CD4-positive, alpha-beta T cell treated with Interleukin-15 for 1 hour (primary cell): Measurements from ENCODE around the gene SULF2.
"Not testable (repeated sequence)": the region's sequence is repeated elsewhere in the genome, so short reads cannot be mapped to it uniquely, and the experiment has no call there.

ENCODE experiments used
- DNase-seq: peaks from one replicate; pipeline ENCODE4 v3.0.0-alpha.2; 2020

SULF2 gene

GRCh38 chr20:47804224-47804825 lies 19.0 kb upstream of the SULF2 start:
- not testable (repeated sequence) for DNase-seq

GRCh38 chr20:47802975-47803374 lies 17.7 kb upstream of the SULF2 start:
- DNase-seq, result no peak

GRCh38 chr20:47802226-47802920 lies 17.1 kb upstream of the SULF2 start:
- DNase-seq, result no peak

DNA sequence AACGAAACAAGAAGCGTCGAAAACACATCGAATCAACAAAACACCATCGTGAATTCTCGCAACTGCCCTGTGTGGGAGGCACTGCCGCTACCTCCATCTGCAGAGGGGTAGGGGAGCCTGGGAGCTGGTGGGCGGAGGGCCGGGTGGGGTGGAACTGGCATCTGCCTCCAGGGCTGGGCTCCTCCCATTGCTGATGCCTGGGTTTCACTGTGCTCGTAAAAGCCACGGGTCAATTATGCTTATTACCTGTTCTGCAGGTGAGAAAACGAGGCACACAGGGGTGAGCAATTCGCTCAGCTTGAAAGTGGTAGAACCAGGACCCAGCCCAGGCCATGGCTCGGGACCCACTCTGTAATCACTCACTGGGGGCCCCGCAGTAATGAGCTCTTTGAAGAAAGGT lies 16.5 kb upstream of the SULF2 start:
- DNase-seq, result no peak

- no peak for DNase-seq
Measured at GRCh38 chr20:47801079-47801478, 15.8 kb upstream of the SULF2 start.

- DNase-seq, result no peak
Measured at GRCh38 chr20:47800623-47801022, 15.3 kb upstream of the SULF2 start.

DNA sequence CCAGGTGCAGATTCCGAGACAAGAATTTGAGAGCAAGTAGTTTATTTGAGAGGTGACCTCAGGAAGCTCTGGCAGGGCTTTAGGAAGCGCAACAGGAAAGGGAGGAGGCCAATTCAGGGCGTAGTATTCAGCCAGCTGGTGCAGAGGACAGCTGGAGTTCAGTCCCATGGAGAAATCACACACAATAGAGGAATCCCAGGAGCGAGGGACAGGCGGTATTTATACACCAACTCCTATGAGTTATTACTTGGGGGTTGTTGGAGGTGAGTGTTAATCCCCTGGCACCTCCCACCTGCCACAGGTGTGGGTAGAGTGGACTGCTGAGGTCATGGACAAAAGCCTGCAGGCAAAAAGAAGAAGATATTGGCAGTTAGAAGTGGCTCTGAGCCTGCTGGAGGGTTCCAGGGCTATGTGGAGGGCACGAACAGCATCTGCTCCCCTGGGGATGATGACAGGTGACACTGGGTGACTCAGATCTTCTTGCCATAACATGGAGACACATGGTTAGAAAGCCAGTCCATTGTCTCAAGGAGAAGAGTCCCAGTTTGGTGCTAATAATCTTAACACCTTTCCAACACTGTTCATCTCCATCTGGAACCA lies 13.9 kb upstream of the SULF2 start:
- DNase-seq, result no peak

- no peak for DNase-seq
Measured at GRCh38 chr20:47796971-47797370, 11.7 kb upstream of the SULF2 start.

DNA sequence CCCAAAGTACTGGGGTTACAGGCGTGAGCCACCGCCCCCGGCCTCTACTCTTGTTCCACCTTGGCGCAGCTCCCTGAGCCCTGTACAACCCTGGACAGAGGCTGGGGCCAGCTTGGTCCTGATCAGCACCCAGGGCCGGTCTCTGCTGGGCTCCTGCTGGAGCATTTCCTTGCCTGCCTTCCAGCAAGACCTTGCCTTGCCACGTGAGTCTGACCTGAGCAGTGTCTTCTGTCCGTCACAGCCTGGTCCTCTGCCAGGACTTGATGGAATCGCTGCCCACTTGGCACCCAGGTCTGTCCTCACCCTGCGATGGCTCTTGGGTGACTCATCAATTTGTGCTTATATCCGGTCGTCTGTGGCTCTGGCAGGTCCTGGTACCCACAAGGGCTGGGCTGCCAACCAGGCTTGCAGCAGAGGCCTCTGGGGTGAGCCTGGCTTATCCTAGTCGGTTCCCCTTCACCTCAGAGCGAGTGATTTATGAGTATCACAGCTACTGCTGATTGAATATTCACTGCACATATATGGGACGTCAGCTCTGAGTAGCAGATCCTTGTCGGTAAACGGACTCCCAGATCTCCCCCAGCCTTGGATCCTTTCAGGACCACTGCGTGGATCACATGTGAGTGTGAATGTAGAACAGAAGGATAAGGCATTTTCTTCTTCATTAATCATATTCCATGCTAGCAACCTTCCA lies 10.1 kb upstream of the SULF2 start:
- no peak for DNase-seq

DNA sequence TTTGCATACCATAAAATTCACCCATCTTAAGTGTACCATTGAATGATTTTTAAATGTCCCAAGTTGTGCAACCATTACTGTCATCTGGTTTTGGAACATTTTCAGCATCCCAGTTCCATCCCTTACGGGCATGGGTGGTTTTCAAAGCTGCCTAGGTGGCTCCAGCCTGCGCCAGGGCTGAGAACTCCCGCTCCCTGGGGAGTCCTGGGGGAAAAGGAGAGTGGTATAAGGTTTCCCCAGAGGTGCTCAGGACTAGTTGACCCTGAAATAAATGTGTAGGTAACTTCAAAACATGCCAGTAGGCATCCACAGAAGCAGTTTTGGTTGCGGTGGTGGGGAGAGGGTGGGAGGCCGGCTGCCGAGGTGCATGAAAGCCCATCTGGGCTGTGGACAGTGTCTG lies 9.0 kb upstream of the SULF2 start:
- not testable (repeated sequence) for DNase-seq

DNA sequence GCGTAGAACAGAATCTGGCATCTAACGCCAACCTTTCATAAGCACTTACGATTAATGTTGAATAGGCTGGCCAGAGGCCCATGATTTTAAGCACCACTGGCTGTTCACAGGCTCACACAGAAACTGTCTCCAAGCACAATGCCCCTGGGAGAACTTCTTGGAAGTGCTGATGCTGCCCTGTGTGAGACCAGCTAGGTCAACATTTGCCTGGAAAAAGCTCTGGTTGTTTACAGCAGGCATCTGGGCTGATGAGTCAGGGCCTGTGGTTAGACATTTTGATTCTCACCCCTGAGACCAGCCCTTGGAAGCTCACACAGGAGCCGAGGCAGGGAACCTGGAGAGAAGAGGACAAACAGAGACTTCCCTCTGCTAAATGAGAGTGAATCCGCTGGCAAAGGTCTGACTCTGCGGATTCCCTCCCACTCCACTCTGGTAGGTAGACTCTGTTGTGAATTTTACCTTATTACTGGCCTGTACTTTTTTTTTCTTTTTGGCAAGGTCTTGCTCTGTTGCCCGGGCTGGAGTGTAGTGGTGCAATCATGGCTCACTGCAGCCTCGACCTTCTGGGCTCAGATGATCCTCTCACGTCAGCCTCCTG lies 6.8 kb upstream of the SULF2 start:
- no peak for DNase-seq

- DNase-seq, result no peak
Measured at GRCh38 chr20:47791084-47791599, 5.9 kb upstream of the SULF2 start.

DNA sequence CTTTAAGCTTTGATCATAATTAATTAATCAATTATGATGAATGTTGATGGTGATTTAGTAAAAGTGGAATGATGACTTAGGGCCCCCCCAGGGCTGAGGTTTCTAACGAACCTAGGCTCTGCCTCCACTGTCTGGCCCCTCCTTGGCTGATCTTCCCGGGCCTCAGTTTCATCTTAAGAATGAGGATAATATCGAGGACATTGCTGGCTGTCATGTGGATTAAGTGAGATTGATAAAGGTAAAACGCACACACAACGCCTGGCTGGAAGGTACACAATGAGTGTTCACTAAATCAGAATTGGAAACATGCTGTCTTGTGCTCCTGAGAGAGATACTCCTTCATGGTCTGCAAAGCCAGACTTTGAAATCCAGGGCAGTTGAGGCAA lies 5.3 kb upstream of the SULF2 start:
- no peak for DNase-seq

GRCh38 chr20:47789764-47790579 lies 4.7 kb upstream of the SULF2 start:
- DNase-seq, result no peak

- DNase-seq, result no peak
Measured at GRCh38 chr20:47789081-47789763, 3.9 kb upstream of the SULF2 start.

- DNase-seq, result no peak
Measured at GRCh38 chr20:47788741-47789080, 3.4 kb upstream of the SULF2 start.

DNA sequence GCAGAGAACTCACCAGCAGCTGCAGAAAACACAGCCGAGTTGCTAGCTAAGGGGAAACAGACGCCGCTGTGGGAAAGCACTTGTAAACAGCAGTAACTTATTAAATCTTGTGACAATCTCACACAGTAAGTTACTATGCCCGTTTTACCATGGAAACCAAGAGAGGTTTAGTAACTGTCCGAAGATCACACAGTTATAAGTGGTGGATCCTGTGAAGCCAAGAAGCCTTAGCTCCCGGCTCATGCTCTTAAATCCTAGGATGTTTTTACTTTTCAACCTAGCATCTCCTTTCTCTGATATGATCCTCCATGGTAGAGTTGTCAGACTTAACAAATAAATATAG lies 1.5 kb upstream of the SULF2 start:
- DNase-seq, result no peak

- DNase-seq, result peak; percentile 38
Measured at GRCh38 chr20:47785854-47786764, 828 bp upstream of the SULF2 start.

GRCh38 chr20:47784599-47785310 lies 526 bp downstream of the SULF2 start:
- DNase-seq, result no peak
